ENCODE data around the gene TTBK1.

DNA sequence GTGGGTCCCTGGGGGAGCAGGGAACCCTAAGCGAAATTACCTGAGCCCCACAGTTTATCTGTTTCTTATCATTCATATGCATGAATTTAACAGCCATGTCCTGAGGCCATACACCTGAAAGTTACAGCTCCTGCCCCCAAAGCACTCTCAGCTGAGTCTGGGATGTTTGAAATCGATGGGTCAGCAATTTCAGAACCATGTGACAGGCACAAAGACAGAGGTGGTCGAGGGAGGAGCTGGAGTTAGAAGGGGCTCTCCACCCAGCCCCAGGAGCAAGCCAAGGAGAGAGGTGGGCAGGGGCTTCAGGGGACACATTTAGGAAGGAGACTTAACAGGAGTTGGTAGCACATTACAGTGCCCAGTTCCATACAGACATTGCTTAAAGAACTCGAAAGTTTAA is 14.9 kb downstream of the TTBK1 start:
- TF ChIP-seq, protein P1, sequence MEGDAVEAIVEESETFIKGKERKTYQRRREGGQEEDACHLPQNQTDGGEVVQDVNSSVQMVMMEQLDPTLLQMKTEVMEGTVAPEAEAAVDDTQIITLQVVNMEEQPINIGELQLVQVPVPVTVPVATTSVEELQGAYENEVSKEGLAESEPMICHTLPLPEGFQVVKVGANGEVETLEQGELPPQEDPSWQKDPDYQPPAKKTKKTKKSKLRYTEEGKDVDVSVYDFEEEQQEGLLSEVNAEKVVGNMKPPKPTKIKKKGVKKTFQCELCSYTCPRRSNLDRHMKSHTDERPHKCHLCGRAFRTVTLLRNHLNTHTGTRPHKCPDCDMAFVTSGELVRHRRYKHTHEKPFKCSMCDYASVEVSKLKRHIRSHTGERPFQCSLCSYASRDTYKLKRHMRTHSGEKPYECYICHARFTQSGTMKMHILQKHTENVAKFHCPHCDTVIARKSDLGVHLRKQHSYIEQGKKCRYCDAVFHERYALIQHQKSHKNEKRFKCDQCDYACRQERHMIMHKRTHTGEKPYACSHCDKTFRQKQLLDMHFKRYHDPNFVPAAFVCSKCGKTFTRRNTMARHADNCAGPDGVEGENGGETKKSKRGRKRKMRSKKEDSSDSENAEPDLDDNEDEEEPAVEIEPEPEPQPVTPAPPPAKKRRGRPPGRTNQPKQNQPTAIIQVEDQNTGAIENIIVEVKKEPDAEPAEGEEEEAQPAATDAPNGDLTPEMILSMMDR (IDR thresholded peaks at IDR 0.05): no peak
- no peak for TF ChIP-seq POLR2A (IDR thresholded peaks at IDR 0.05)
